RWPE2 (cell line): ENCODE measurements around the gene MAP4K2.

Source experiments
- ATAC-seq: fragments of 200-7000 bp; cut with Tn5 transposase; 3 replicates; pipeline ENCODE4 v1.9.1; 2021; ENCODE audit warnings: low read depth
- DNase-seq: peaks from one replicate; pipeline ENCODE4 v3.0.0-alpha.2; 2020; ENCODE audit warnings: low spot score
- H3K27ac ChIP-seq: fragments of 450-650 bp; 2 replicates; pipeline ENCODE4 v1.5.1; 2017; ENCODE audit warnings: mild to moderate bottlenecking; ENCODE audit not compliant: poor library complexity, severe bottlenecking
- H3K27me3 ChIP-seq: fragments of 250-450 bp; sonication (Bioruptor Pico); 2 replicates; pipeline ENCODE4 v1.5.1; 2021; ENCODE audit warnings: mild to moderate bottlenecking, moderate library complexity; ENCODE audit not compliant: insufficient read depth, poor library complexity, severe bottlenecking
- H3K36me3 ChIP-seq: fragments of 250-450 bp; sonication (Bioruptor Pico); 2 replicates; pipeline ENCODE4 v1.5.1; 2020; ENCODE audit warnings: low read depth, mild to moderate bottlenecking, moderate library complexity
- H3K4me1 ChIP-seq: fragments of 250-450 bp; sonication (Bioruptor Pico); 2 replicates; pipeline ENCODE4 v1.5.1; 2021; ENCODE audit warnings: mild to moderate bottlenecking, moderate library complexity; ENCODE audit not compliant: insufficient read depth, poor library complexity, severe bottlenecking
- H3K4me3 ChIP-seq: fragments of 250-450 bp; sonication (Bioruptor Pico); 2 replicates; pipeline ENCODE4 v1.5.1; 2021; ENCODE audit warnings: mild to moderate bottlenecking, moderate library complexity; ENCODE audit not compliant: severe bottlenecking
- H3K9me3 ChIP-seq: fragments of 250-450 bp; sonication (Bioruptor Pico); 2 replicates; pipeline ENCODE4 v1.5.1; 2021; ENCODE audit warnings: mild to moderate bottlenecking, moderate library complexity; ENCODE audit not compliant: severe bottlenecking
- CTCF ChIP-seq: fragments of 450-650 bp; IDR thresholded peaks from one replicate; pipeline ENCODE4 v1.5.1; 2017; ENCODE audit warnings: mild to moderate bottlenecking, moderate library complexity; ENCODE audit not compliant: poor library complexity, severe bottlenecking

Gene MAP4K2

GRCh38 chr11:64755681-64756361 lies 47.2 kb downstream of the MAP4K2 start:
- no peak for DNase-seq
- Histone ChIP-seq H3K27me3 (no peaks in the 10 kb centered on the region), H3K4me3 (no peak overlapping the region), H3K9me3 (no peaks in the 10 kb centered on the region), H3K4me1 (no peaks in the 10 kb centered on the region), H3K36me3 (no peaks in the 10 kb centered on the region), H3K27ac (no peak overlapping the region)
- TF ChIP-seq CTCF: no peak
- no peak for ATAC-seq

DNA sequence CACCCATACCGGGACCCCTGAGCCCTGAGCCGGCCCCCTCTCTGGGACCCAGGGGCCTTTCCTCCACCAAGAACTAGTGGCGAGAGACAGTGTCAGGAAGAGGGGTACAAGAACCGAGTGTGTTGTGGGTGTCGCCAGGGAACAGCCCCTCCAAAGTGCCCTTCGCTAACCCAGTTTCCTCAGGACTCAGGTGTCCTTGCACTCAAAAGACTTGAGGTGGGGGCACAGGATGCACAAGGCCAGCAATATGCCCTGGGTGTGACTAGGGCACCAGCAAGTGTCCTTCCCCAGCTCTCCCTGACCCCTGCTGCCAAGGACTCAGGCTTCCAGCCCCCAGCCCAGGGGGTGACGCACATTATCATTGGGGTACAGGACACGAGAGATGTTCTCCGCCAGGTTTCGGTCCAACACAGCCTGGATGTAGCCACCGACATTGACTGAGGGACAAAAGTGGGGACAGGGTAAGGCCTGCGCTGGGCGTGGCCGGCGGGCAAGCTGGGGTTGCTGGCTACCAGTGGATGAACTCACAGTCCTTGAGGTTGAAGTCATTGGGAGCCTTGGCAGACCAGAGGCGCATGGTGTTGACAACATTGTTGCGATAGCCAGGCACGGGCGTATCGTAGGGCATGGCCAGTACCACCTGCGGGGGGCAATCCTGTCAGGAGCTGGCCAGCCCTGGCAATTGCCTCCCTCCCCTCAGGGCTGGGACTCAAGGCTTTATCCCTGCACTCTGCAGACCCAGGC lies 47.9 kb downstream of the MAP4K2 start:
- no peak for TF ChIP-seq CTCF
- H3K27me3 ChIP-seq: no peaks in the 10 kb centered on the region
- DNase-seq (peak; percentile 53), ATAC-seq (no peak)
- H3K9me3 ChIP-seq: no peaks in the 10 kb centered on the region
- no peaks in the 10 kb centered on the region for H3K36me3 ChIP-seq
- no peaks in the 10 kb centered on the region for H3K4me1 ChIP-seq
- no peak overlapping the region for H3K27ac ChIP-seq
- H3K4me3 ChIP-seq: no peak overlapping the region

- no peak for TF ChIP-seq CTCF
- Histone ChIP-seq H3K27ac (no peak overlapping the region), H3K27me3 (no peaks in the 10 kb centered on the region), H3K4me3 (no peak overlapping the region), H3K9me3 (no peaks in the 10 kb centered on the region), H3K4me1 (no peaks in the 10 kb centered on the region), H3K36me3 (no peaks in the 10 kb centered on the region)
- ATAC-seq (no peak), DNase-seq (peak; percentile 57)
Measured at GRCh38 chr11:64754124-64754918, 48.7 kb downstream of the MAP4K2 start.

- no peak for ATAC-seq
- H3K9me3 ChIP-seq: no peaks in the 10 kb centered on the region
Measured at GRCh38 chr11:64753380-64754123, 49.5 kb downstream of the MAP4K2 start.

More at GRCh38 chr11:64753380-64754123, 49.5 kb downstream of the MAP4K2 start:
- Histone ChIP-seq H3K27me3 (no peaks in the 10 kb centered on the region), H3K36me3 (no peaks in the 10 kb centered on the region), H3K4me1 (peaks cover 4% of the 10 kb centered on the region), H3K4me3 (no peak overlapping the region), H3K27ac (no peak overlapping the region)
- peak; percentile 66 for DNase-seq
- TF ChIP-seq CTCF: no peak
